WTC11 (cell line): ENCODE measurements around the gene KLK14. TPM values are rescaled to one million over a fixed set of nuclear protein-coding genes. Genes with fewer than 3 reads are reported as not detected.
A peak's percentile ranks its signal among the peaks of the same experiment; 100 is the strongest.

Experiments
- ATAC-seq: fragments of 200-7000 bp; cut with Tn5 transposase; 2 replicates; pipeline ENCODE4 v1.10.0; 2021; ENCODE audit warnings: mild to moderate bottlenecking, moderate library complexity
- CTCF ChIA-PET: fragments of 300-600 bp; sonication (Branson Sonifier 250); formaldehyde crosslinking; loops from one replicate; lab custom pipeline; 2021; ENCODE audit warnings: antibody characterized with exemption; lab: Charles Lee
- POLR2A ChIA-PET: fragments of 350-600 bp; sonication (Branson Sonifier 250); formaldehyde crosslinking; loops from one replicate; lab custom pipeline; 2021; ENCODE audit warnings: antibody characterized with exemption; lab: Charles Lee
- DNase-seq: peaks from one replicate; pipeline ENCODE4 v3.0.0; 2021; ENCODE audit warnings: low spot score
- H3K27ac Mint-ChIP-seq: 2 replicates; pipeline ENCODE4 v1.8.0; 2021; ENCODE audit warnings: mixed read lengths
- H3K27me3 Mint-ChIP-seq: 2 replicates; pipeline ENCODE4 v1.8.0; 2021; ENCODE audit warnings: low read depth, mild to moderate bottlenecking, moderate library complexity, mixed read lengths
- H3K36me3 Mint-ChIP-seq: 2 replicates; pipeline ENCODE4 v1.8.0; 2021; ENCODE audit warnings: mixed read lengths
- H3K4me1 Mint-ChIP-seq: 2 replicates; pipeline ENCODE4 v1.8.0; 2022; ENCODE audit warnings: mixed read lengths
- H3K4me3 Mint-ChIP-seq: 2 replicates; pipeline ENCODE4 v1.8.0; 2021; ENCODE audit warnings: mild to moderate bottlenecking, moderate library complexity, mixed read lengths
- H3K9me3 Mint-ChIP-seq: 2 replicates; pipeline ENCODE4 v1.8.0; 2021; ENCODE audit warnings: mixed read lengths
- EMX1 ChIP-seq: fragments of 250-450 bp; sonication (Bioruptor Pico); IDR thresholded peaks from 2 replicates; pipeline ENCODE4 v1.8.0; 2021; ENCODE audit warnings: mild to moderate bottlenecking
- ETV6 ChIP-seq: sonication (generic); formaldehyde crosslinking; IDR thresholded peaks from 2 replicates; pipeline ENCODE4 v1.8.1; 2022; ENCODE audit warnings: mild to moderate bottlenecking, missing genetic modification reagents
- JUN ChIP-seq: sonication (generic); formaldehyde crosslinking; IDR thresholded peaks from 2 replicates; pipeline ENCODE4 v1.8.0; 2023; ENCODE audit warnings: mild to moderate bottlenecking, missing genetic modification reagents
- NFYB ChIP-seq: sonication (generic); formaldehyde crosslinking; conservative IDR thresholded peaks from 2 replicates; pipeline ENCODE4 v1.8.0; 2022; ENCODE audit warnings: low read depth, missing genetic modification reagents
- NR2C2 ChIP-seq: sonication (generic); formaldehyde crosslinking; IDR thresholded peaks from 2 replicates; pipeline ENCODE4 v1.8.0; 2022; ENCODE audit warnings: mild to moderate bottlenecking, missing genetic modification reagents
- NR3C1 ChIP-seq: sonication (generic); formaldehyde crosslinking; conservative IDR thresholded peaks from 2 replicates; pipeline ENCODE4 v1.8.1; 2023; ENCODE audit warnings: low read depth, mild to moderate bottlenecking, missing genetic modification reagents
- RORB ChIP-seq: fragments of 250-450 bp; sonication (Bioruptor Pico); IDR thresholded peaks from 2 replicates; pipeline ENCODE4 v1.9.0; 2021; ENCODE audit warnings: mild to moderate bottlenecking
- TEAD1 ChIP-seq: sonication (generic); formaldehyde crosslinking; IDR thresholded peaks from 2 replicates; pipeline ENCODE4 v1.8.0; 2022; ENCODE audit warnings: mild to moderate bottlenecking, missing genetic modification reagents
- ZBTB21 ChIP-seq: sonication (generic); formaldehyde crosslinking; IDR thresholded peaks from 2 replicates; pipeline ENCODE4 v1.8.1; 2023; ENCODE audit warnings: mild to moderate bottlenecking, missing genetic modification reagents, borderline replicate concordance
- ZNF396 ChIP-seq: fragments of 250-450 bp; sonication (Bioruptor Pico); IDR thresholded peaks from 2 replicates; pipeline ENCODE4 v1.8.0; 2021; ENCODE audit warnings: mild to moderate bottlenecking, moderate library complexity, borderline replicate concordance
- total RNA-seq: library from RNA; stranded (reverse); gene quantifications from 3 replicates; pipeline ENCODE4 v1.2.3, GENCODE V29; 2021
- TF ChIP-seq, protein P1 (sequence below): sonication (generic); formaldehyde crosslinking; IDR thresholded peaks from 2 replicates; pipeline ENCODE4 v1.8.0; 2022; ENCODE audit warnings: mild to moderate bottlenecking, missing genetic modification reagents
- TF ChIP-seq, protein P2 (sequence below): sonication (generic); formaldehyde crosslinking; IDR thresholded peaks from 2 replicates; pipeline ENCODE4 v1.8.0; 2022; ENCODE audit warnings: mild to moderate bottlenecking, missing genetic modification reagents
- TF ChIP-seq, protein P3 (sequence below): sonication (generic); formaldehyde crosslinking; IDR thresholded peaks from 2 replicates; pipeline ENCODE4 v1.8.0; 2023; ENCODE audit warnings: mild to moderate bottlenecking, missing genetic modification reagents
- TF ChIP-seq, protein P4 (sequence below): fragments of 250-450 bp; sonication (Bioruptor Pico); IDR thresholded peaks from 2 replicates; pipeline ENCODE4 v1.9.0; 2021; ENCODE audit warnings: mild to moderate bottlenecking, borderline replicate concordance
- TF ChIP-seq, protein P5 (sequence below): sonication (generic); formaldehyde crosslinking; conservative IDR thresholded peaks from 2 replicates; pipeline ENCODE4 v1.8.1; 2022; ENCODE audit warnings: mild to moderate bottlenecking, missing genetic modification reagents
- TF ChIP-seq, protein P6 (sequence below): sonication (generic); formaldehyde crosslinking; IDR thresholded peaks from 2 replicates; pipeline ENCODE4 v1.8.1; 2022; ENCODE audit warnings: mild to moderate bottlenecking, moderate library complexity, missing genetic modification reagents
- TF ChIP-seq, protein P7 (sequence below): sonication (generic); formaldehyde crosslinking; IDR thresholded peaks from 2 replicates; pipeline ENCODE4 v1.8.0; 2022; ENCODE audit warnings: missing genetic modification reagents

KLK14 gene
- total RNA-seq, 1 experiment from 2014 or later: 1.1 TPM

DNA sequence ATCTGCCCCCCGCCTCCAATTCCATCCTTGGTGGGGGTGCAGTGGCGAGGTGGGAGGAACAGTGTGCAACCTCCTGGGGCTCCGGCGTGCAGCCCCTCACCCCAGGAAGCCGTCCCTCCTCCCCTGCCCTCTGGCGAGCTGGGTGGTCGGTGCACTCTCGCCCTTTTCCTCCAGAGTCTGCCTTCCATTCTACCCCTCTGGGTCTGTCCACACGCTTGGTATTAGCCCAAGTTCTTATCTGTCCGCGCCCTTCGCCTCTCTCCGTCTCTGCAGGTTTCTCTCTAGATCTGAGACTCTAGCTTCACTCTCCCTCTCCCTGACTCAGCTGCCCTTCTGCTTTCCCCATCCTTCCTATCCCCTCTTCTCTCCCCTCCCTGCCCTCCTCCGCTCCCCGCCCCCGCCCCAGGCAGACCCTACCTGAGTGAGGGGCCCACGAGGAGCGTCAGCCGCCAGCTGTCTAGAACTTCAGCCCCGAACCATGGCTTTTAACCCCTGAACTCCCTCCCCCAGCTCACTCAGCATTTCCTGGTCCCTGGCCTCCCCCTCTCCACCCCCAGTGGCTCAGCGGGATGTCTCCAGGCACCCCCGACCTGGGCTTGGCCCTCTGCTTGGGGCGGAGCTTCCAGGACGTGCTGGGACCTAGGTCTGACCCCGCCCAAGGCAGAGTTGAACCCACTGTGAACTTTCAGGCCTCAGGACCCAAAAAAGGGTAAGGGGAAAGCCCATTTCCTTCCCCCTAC lies 17.3 kb downstream of the KLK14 start:
- H3K27me3 Mint-ChIP-seq: peaks cover 10% of the 10 kb centered on the region
- H3K4me1 Mint-ChIP-seq: peaks cover 8% of the 10 kb centered on the region
- peak; percentile 80 for ATAC-seq
- H3K36me3 Mint-ChIP-seq: no peaks in the 10 kb centered on the region
- DNase-seq: no peak
- TF ChIP-seq, protein P1, sequence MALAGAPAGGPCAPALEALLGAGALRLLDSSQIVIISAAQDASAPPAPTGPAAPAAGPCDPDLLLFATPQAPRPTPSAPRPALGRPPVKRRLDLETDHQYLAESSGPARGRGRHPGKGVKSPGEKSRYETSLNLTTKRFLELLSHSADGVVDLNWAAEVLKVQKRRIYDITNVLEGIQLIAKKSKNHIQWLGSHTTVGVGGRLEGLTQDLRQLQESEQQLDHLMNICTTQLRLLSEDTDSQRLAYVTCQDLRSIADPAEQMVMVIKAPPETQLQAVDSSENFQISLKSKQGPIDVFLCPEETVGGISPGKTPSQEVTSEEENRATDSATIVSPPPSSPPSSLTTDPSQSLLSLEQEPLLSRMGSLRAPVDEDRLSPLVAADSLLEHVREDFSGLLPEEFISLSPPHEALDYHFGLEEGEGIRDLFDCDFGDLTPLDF (CRISPR knock-in tag): no peak
- no peak for TF ChIP-seq NFYB
- TF ChIP-seq NR3C1 (CRISPR knock-in tag): no peak
- TF ChIP-seq, protein P2, sequence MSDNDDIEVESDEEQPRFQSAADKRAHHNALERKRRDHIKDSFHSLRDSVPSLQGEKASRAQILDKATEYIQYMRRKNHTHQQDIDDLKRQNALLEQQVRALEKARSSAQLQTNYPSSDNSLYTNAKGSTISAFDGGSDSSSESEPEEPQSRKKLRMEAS (CRISPR knock-in tag): 0 out of 2 replicates have a peak, but pooled peaks have one; percentile 14
- no peak for TF ChIP-seq EMX1
- H3K9me3 Mint-ChIP-seq: peaks cover 17% of the 10 kb centered on the region
- peak overlapping the region; percentile 76 for H3K4me3 Mint-ChIP-seq
- no peak overlapping the region for H3K27ac Mint-ChIP-seq
- CTCF ChIA-PET: interaction anchor here (0.8 to 3.0 kb wide), 11 partner anchors 13 to 269 kb away, joined by 3 to 19 read pairs (median 5); partner anchors contain the start of genes KLK10 and KLK11
- POLR2A ChIA-PET: interaction anchor here (1.5 to 1.7 kb wide), 2 partner anchors 47 to 48 kb away, joined by 3 to 5 read pairs; no protein-coding TSS in a partner anchor

DNA sequence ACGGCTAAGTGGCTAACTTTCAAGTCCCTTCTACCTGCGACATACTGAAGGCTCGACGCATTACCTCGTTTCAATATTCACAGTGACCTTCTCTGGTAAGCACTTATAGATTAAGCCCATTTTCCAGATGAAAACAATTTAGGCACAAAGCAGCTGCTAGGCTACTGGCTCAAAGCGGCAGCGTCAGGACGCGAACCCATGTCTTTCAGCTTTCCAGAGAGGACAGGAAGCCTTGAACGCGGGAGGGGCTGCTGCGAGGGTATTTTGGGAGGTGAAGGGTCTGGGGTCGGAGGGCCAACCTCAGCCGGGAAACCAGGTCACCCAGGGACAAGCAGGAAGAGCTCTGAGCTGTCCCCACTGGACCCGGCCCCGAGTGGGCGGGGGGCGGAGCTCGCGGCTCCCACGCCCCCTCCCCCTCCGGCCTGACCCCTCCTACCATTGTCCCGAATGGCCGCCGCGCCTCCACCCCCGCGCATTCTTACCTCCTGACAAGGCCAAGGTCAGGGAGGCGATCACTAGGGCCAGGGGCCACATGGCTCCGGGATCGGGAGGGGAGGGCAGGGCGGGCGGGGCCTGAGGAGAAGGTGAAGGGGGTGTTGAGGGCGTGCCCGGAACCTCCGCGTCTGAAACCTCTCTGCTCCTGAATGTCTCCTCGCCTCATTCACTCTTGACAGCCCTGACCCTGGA lies 18.0 kb downstream of the KLK14 start, which contains the start of gene KLK13:
TSS of gene KLK13 (minus strand) at position 559 of the 687 bp plus-strand sequence. CDS start at position 534, 25 bp downstream.
- peaks cover 8% of the 10 kb centered on the region for H3K4me1 Mint-ChIP-seq
- no peaks in the 10 kb centered on the region for H3K36me3 Mint-ChIP-seq
- DNase-seq (peak; percentile 69), ATAC-seq (peak; percentile 81)
- ChIA-PET CTCF (interaction anchor here (0.8 to 3.0 kb wide), 10 partner anchors 12 to 268 kb away, joined by 3 to 19 read pairs (median 5); partner anchors contain the start of genes KLK10 and KLK11), POLR2A (interaction anchor here (1.5 to 1.7 kb wide), 2 partner anchors 46 to 48 kb away, joined by 3 to 5 read pairs; no protein-coding TSS in a partner anchor)
- peaks cover 17% of the 10 kb centered on the region for H3K9me3 Mint-ChIP-seq
- peak within 1 kb of the TSS; percentile 76 for H3K4me3 Mint-ChIP-seq
- peaks cover 10% of the 10 kb centered on the region for H3K27me3 Mint-ChIP-seq
- H3K27ac Mint-ChIP-seq: no peak within 1 kb of the TSS
- TF ChIP-seq NR2C2 (CRISPR knock-in tag) (no peak), RORB (CRISPR knock-in tag) (no peak), JUN (CRISPR knock-in tag) (no peak), TEAD1 (0 out of 2 replicates have a peak, but pooled peaks have one; percentile 8), ZBTB21 (no peak), ZNF396 (CRISPR knock-in tag) (no peak), ETV6 (CRISPR knock-in tag) (no peak)
- TF ChIP-seq, protein P2 (CRISPR knock-in tag): peak; percentile 46; the same call in 1 of the 2 replicates
- TF ChIP-seq, protein P3, sequence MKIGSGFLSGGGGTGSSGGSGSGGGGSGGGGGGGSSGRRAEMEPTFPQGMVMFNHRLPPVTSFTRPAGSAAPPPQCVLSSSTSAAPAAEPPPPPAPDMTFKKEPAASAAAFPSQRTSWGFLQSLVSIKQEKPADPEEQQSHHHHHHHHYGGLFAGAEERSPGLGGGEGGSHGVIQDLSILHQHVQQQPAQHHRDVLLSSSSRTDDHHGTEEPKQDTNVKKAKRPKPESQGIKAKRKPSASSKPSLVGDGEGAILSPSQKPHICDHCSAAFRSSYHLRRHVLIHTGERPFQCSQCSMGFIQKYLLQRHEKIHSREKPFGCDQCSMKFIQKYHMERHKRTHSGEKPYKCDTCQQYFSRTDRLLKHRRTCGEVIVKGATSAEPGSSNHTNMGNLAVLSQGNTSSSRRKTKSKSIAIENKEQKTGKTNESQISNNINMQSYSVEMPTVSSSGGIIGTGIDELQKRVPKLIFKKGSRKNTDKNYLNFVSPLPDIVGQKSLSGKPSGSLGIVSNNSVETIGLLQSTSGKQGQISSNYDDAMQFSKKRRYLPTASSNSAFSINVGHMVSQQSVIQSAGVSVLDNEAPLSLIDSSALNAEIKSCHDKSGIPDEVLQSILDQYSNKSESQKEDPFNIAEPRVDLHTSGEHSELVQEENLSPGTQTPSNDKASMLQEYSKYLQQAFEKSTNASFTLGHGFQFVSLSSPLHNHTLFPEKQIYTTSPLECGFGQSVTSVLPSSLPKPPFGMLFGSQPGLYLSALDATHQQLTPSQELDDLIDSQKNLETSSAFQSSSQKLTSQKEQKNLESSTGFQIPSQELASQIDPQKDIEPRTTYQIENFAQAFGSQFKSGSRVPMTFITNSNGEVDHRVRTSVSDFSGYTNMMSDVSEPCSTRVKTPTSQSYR (CRISPR knock-in tag): peak; percentile 41; the same call in 1 of the 2 replicates
- TF ChIP-seq, protein P4, sequence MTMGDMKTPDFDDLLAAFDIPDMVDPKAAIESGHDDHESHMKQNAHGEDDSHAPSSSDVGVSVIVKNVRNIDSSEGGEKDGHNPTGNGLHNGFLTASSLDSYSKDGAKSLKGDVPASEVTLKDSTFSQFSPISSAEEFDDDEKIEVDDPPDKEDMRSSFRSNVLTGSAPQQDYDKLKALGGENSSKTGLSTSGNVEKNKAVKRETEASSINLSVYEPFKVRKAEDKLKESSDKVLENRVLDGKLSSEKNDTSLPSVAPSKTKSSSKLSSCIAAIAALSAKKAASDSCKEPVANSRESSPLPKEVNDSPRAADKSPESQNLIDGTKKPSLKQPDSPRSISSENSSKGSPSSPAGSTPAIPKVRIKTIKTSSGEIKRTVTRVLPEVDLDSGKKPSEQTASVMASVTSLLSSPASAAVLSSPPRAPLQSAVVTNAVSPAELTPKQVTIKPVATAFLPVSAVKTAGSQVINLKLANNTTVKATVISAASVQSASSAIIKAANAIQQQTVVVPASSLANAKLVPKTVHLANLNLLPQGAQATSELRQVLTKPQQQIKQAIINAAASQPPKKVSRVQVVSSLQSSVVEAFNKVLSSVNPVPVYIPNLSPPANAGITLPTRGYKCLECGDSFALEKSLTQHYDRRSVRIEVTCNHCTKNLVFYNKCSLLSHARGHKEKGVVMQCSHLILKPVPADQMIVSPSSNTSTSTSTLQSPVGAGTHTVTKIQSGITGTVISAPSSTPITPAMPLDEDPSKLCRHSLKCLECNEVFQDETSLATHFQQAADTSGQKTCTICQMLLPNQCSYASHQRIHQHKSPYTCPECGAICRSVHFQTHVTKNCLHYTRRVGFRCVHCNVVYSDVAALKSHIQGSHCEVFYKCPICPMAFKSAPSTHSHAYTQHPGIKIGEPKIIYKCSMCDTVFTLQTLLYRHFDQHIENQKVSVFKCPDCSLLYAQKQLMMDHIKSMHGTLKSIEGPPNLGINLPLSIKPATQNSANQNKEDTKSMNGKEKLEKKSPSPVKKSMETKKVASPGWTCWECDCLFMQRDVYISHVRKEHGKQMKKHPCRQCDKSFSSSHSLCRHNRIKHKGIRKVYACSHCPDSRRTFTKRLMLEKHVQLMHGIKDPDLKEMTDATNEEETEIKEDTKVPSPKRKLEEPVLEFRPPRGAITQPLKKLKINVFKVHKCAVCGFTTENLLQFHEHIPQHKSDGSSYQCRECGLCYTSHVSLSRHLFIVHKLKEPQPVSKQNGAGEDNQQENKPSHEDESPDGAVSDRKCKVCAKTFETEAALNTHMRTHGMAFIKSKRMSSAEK (CRISPR knock-in tag): no peak
- TF ChIP-seq, protein P5, sequence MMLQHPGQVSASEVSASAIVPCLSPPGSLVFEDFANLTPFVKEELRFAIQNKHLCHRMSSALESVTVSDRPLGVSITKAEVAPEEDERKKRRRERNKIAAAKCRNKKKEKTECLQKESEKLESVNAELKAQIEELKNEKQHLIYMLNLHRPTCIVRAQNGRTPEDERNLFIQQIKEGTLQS (CRISPR knock-in tag): no peak
- TF ChIP-seq, protein P6, sequence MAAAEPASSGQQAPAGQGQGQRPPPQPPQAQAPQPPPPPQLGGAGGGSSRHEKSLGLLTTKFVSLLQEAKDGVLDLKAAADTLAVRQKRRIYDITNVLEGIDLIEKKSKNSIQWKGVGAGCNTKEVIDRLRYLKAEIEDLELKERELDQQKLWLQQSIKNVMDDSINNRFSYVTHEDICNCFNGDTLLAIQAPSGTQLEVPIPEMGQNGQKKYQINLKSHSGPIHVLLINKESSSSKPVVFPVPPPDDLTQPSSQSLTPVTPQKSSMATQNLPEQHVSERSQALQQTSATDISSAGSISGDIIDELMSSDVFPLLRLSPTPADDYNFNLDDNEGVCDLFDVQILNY (CRISPR knock-in tag): 0 out of 2 replicates have a peak, but pooled peaks have one; percentile 39
- TF ChIP-seq, protein P7, sequence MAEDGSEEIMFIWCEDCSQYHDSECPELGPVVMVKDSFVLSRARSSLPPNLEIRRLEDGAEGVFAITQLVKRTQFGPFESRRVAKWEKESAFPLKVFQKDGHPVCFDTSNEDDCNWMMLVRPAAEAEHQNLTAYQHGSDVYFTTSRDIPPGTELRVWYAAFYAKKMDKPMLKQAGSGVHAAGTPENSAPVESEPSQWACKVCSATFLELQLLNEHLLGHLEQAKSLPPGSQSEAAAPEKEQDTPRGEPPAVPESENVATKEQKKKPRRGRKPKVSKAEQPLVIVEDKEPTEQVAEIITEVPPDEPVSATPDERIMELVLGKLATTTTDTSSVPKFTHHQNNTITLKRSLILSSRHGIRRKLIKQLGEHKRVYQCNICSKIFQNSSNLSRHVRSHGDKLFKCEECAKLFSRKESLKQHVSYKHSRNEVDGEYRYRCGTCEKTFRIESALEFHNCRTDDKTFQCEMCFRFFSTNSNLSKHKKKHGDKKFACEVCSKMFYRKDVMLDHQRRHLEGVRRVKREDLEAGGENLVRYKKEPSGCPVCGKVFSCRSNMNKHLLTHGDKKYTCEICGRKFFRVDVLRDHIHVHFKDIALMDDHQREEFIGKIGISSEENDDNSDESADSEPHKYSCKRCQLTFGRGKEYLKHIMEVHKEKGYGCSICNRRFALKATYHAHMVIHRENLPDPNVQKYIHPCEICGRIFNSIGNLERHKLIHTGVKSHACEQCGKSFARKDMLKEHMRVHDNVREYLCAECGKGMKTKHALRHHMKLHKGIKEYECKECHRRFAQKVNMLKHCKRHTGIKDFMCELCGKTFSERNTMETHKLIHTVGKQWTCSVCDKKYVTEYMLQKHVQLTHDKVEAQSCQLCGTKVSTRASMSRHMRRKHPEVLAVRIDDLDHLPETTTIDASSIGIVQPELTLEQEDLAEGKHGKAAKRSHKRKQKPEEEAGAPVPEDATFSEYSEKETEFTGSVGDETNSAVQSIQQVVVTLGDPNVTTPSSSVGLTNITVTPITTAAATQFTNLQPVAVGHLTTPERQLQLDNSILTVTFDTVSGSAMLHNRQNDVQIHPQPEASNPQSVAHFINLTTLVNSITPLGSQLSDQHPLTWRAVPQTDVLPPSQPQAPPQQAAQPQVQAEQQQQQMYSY (CRISPR knock-in tag): no peak
